Measurements from ENCODE around the gene BLOC1S6. TPM values are rescaled to one million over a fixed set of nuclear protein-coding genes. Genes with fewer than 3 reads are reported as not detected.

The BLOC1S6 gene
- total RNA-seq, 2 donors from 2014 or later = 37.7 to 46.6 TPM

DNA sequence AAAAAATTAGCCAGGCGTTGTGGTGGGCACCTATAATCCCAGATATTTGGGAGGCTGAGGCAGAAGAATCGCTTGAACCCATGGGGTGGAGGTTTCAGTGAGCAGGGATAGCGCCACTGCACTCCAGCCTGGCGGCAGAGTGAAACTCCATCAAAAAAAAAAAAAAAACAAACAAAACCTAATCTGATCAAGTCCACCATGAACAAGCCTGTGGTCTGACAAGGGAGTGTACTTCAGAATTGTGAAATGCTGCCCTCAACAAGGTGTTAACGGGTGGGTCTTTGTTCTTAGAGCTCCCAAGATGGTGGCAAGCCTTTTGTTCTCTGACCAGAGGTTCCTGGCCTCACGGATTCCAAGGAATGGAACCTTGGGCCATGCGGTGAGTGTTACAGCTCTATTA, 40.4 kb upstream of the BLOC1S6 start:
- Histone ChIP-seq H3K36me3 (no peaks in the 10 kb centered on the region), H3K4me3 (no peak overlapping the region), H3K27ac (no peak overlapping the region), H3K27me3 (no peaks in the 10 kb centered on the region), H3K9me3 (no peaks in the 10 kb centered on the region), H3K4me1 (no peaks in the 10 kb centered on the region)
- no peak for TF ChIP-seq CTCF (IDR thresholded peaks at IDR 0.05)
- no peak for DNase-seq (ENCODE audit: low spot score)

GRCh38 chr15:45548753-45549520, 38.2 kb upstream of the BLOC1S6 start:
- Histone ChIP-seq H3K9me3 (no peaks in the 10 kb centered on the region), H3K36me3 (no peaks in the 10 kb centered on the region), H3K27ac (no peak overlapping the region), H3K4me3 (no peak overlapping the region), H3K4me1 (no peaks in the 10 kb centered on the region), H3K27me3 (no peaks in the 10 kb centered on the region)
- no peak for DNase-seq (ENCODE audit: low spot score)
- no peak for TF ChIP-seq CTCF (IDR thresholded peaks at IDR 0.05)

DNA sequence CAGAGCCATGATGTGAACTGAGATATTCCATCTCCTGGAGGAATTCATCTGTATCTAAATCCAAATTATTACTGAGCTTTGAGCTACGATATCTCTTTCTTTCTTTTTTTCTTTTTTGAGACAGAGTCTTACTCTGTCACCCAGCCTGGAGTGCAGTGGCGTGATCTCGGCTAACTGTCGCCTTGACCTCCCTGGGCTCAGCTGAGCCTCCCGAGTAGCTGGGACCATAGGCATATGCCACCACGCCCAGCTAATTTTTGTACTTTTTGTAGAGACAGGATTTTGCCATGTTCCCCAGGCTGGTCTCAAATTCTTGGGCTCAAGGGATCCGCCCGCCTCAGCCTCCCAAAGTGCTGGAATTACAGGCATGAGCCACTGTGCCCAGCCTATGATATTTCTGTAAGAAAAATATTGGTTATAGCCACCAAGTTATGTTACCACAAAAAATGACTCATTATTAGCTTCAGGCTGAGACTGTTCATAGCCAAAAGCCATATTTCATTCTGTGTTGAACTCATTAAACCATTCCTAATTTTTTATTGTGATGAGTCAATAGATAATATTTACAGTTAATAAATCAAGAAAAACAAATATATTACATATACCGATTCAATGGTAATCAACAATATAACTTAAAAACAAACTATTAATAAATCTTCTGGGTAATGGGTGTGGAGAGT, 37.5 kb upstream of the BLOC1S6 start:
- Histone ChIP-seq H3K27ac (no peak overlapping the region), H3K9me3 (no peaks in the 10 kb centered on the region), H3K4me3 (no peak overlapping the region), H3K4me1 (no peaks in the 10 kb centered on the region), H3K36me3 (no peaks in the 10 kb centered on the region), H3K27me3 (no peaks in the 10 kb centered on the region)
- no peak for TF ChIP-seq CTCF (IDR thresholded peaks at IDR 0.05)
- DNase-seq (ENCODE audit: low spot score) = no peak

DNA sequence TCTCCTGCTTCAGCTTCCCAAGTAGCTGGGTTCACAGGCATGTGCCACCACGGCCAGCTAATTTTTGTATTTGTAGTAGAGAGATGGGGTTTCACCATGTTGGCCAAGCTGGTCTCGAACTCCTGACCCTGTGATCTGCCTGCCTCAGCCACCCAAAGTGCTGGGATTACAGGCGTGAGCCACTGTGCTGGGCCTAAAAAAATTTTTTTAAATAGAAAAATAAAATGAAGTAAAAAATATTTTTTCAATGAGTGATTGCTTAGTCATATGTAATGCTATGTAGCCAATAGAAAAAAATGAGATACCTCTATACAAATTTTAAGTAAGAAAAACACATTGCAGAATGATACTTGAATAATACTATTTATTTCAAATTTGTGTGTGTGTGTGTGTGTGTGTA, 36.7 kb upstream of the BLOC1S6 start:
- no peak for TF ChIP-seq CTCF (IDR thresholded peaks at IDR 0.05)
- Histone ChIP-seq H3K4me3 (no peak overlapping the region), H3K4me1 (no peaks in the 10 kb centered on the region), H3K36me3 (no peaks in the 10 kb centered on the region), H3K27ac (no peak overlapping the region), H3K9me3 (no peaks in the 10 kb centered on the region), H3K27me3 (no peaks in the 10 kb centered on the region)
- no peak for DNase-seq (ENCODE audit: low spot score)

DNA sequence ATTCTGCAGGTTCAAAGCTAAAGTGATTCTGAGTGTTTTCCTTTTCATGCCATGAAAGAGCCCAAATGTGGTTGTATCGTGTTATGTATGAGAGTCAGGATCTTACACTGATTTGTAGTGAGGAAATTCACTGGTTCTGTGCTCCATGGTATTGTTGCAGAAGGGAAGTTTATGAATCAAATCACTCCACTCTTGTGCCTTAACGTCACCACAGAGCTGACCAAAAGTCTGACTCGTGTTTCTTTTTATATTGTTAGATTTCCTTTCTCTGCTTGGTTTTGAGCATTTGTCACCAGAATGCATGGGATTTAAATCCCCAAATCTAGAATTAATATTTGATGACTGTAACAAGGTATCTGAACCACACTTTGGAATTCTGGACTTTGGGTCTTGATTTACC, 35.5 kb upstream of the BLOC1S6 start:
- Histone ChIP-seq H3K4me3 (no peak overlapping the region), H3K27me3 (no peaks in the 10 kb centered on the region), H3K4me1 (no peaks in the 10 kb centered on the region), H3K9me3 (no peaks in the 10 kb centered on the region), H3K27ac (no peak overlapping the region), H3K36me3 (no peaks in the 10 kb centered on the region)
- DNase-seq (ENCODE audit: low spot score) = no peak
- no peak for TF ChIP-seq CTCF (IDR thresholded peaks at IDR 0.05)
